ENCODE data around the gene STIL. TPM values are rescaled to one million over a fixed set of nuclear protein-coding genes. Genes with fewer than 3 reads are reported as not detected.
A peak's percentile ranks its signal among the peaks of the same experiment; 100 is the strongest.

The STIL gene
- total RNA-seq, 1 donor from 2014 or later = 27.0 TPM

DNA sequence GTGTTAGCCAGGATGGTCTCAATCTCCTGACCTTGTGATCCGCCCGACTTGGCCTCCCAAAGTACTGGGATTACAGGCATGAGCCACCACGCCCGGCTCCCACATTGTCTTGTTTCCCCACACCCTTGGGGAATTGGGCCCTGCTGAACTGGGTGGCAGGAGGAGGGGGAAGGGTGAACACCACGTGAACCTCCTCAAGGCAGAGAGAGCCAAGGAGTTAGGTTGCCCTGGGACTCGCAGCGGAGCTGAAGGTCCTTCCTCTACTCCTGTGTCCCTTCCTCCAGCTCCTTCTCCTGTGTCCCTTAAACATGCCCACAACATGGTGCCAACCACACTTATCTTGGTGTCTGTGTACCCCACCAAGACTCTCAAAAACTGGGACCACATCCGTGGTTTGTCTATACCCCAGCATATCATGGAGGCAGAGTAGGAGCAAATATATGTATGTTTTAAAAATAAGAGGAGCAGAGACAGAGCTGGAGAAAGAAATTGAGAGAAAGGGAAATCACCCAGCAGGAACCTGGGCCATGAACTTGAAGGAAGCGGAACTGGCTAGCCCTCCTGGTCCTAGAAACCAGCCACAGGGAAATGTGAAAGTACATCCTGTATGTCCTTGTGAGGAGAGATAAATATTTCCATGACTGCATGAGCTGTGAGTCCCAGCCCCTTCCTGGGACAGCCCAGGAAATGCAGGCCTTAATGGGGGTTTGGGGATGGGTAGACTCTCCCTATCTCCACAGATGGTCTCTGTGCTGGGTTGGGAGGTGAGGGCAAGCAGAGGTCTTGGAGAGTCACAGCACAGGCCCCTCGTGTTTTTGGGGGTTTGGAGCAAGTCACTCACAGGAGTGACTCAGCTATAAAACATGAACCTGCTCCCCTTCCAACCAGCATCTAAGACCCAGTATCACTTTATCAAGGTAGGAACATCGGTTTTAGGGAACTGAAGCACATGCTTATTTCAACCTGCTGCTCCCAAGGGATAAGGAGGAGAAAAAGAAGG lies 72.5 kb downstream of the STIL start:
- no peak overlapping the region for H3K4me3 Mint-ChIP-seq
- H3K9me3 Mint-ChIP-seq = no peaks in the 10 kb centered on the region
- TF ChIP-seq CTCF (conservative IDR thresholded peaks at IDR 0.05) = no peak
- peaks cover 70% of the 10 kb centered on the region for H3K27me3 Mint-ChIP-seq (ENCODE audit: low read depth)
- no peaks in the 10 kb centered on the region for H3K4me1 Mint-ChIP-seq
- no peak overlapping the region for H3K27ac Mint-ChIP-seq (ENCODE audit: unreplicated experiment)
- H3K36me3 Mint-ChIP-seq (ENCODE audit: low read depth) = no peaks in the 10 kb centered on the region
- no peak for DNase-seq (ENCODE audit: low read depth, low spot score)

- no peak for DNase-seq (ENCODE audit: low read depth, low spot score)
- Mint-ChIP-seq H3K27ac (ENCODE audit: unreplicated experiment) (no peak overlapping the region), H3K4me1 (no peaks in the 10 kb centered on the region), H3K4me3 (no peak overlapping the region), H3K27me3 (ENCODE audit: low read depth) (peaks cover 75% of the 10 kb centered on the region), H3K36me3 (ENCODE audit: low read depth) (no peaks in the 10 kb centered on the region), H3K9me3 (no peaks in the 10 kb centered on the region)
- no peak for TF ChIP-seq CTCF (conservative IDR thresholded peaks at IDR 0.05)
These were observed 74.9 kb downstream of the STIL start for GRCh38 chr1:47238935-47239592.

GRCh38 chr1:47235806-47236205 lies 78.1 kb downstream of the STIL start:
- no peak for TF ChIP-seq CTCF (conservative IDR thresholded peaks at IDR 0.05)
- H3K27me3 Mint-ChIP-seq (ENCODE audit: low read depth) = peaks cover 80% of the 10 kb centered on the region
- no peaks in the 10 kb centered on the region for H3K36me3 Mint-ChIP-seq (ENCODE audit: low read depth)
- DNase-seq (ENCODE audit: low read depth, low spot score) = no peak
- H3K27ac Mint-ChIP-seq (ENCODE audit: unreplicated experiment) = no peak overlapping the region
- H3K4me1 Mint-ChIP-seq = peaks cover 12% of the 10 kb centered on the region
- no peak overlapping the region for H3K4me3 Mint-ChIP-seq
- H3K9me3 Mint-ChIP-seq = no peaks in the 10 kb centered on the region

DNA sequence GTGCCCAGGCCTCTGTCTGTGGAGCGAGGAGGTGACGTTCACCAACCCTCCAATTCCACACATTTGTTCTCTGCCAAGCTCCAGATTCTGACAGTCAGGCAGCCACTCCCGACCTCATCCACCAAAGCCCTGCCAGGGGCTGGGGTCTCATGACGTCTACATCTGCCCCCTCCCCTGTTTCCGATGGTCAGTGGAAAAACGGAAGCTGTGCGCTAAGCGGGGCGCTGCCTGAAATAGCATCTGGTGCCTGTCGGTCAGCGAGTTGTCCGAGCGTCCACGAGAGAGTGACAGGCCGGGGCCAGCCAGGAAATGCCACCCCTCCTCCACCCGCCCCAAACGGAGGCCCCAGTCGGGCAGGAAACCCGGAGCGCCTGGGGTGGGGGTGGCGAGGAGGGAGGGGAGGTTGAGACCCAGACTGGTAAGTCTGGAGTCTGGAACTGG lies 78.7 kb downstream of the STIL start:
- Mint-ChIP-seq H3K4me3 (no peak overlapping the region), H3K4me1 (peaks cover 12% of the 10 kb centered on the region), H3K27ac (ENCODE audit: unreplicated experiment) (no peak overlapping the region), H3K36me3 (ENCODE audit: low read depth) (no peaks in the 10 kb centered on the region), H3K27me3 (ENCODE audit: low read depth) (peaks cover 85% of the 10 kb centered on the region), H3K9me3 (no peaks in the 10 kb centered on the region)
- no peak for TF ChIP-seq CTCF (conservative IDR thresholded peaks at IDR 0.05)
- no peak for DNase-seq (ENCODE audit: low read depth, low spot score)

GRCh38 chr1:47233186-47233585 lies 80.8 kb downstream of the STIL start:
- no peak for TF ChIP-seq CTCF (conservative IDR thresholded peaks at IDR 0.05)
- H3K4me1 Mint-ChIP-seq = peaks cover 12% of the 10 kb centered on the region
- no peaks in the 10 kb centered on the region for H3K9me3 Mint-ChIP-seq
- peak overlapping the region; percentile 84 for H3K4me3 Mint-ChIP-seq
- DNase-seq (ENCODE audit: low read depth, low spot score) = no peak
- peaks cover 92% of the 10 kb centered on the region for H3K27me3 Mint-ChIP-seq (ENCODE audit: low read depth)
- H3K36me3 Mint-ChIP-seq (ENCODE audit: low read depth) = no peaks in the 10 kb centered on the region
- H3K27ac Mint-ChIP-seq (ENCODE audit: unreplicated experiment) = no peak overlapping the region
